HEK293T (cell line): Measurements from ENCODE around the gene IL1R2.

Source experiments
- ARNT ChIP-seq: fragments of 450-650 bp; IDR thresholded peaks from 2 replicates; pipeline ENCODE4 v1.6.1; 2017; ENCODE audit warnings: mild to moderate bottlenecking
- BHLHE40 ChIP-seq: fragments of 450-650 bp; IDR thresholded peaks from 2 replicates; pipeline ENCODE4 v1.6.1; 2016; ENCODE audit warnings: mild to moderate bottlenecking, moderate library complexity, borderline replicate concordance
- CTBP1 ChIP-seq: fragments of 450-650 bp; IDR thresholded peaks from 2 replicates; pipeline ENCODE4 v1.6.1; 2016; ENCODE audit warnings: borderline replicate concordance
- ELF4 ChIP-seq: fragments of 450-650 bp; IDR thresholded peaks from 2 replicates; pipeline ENCODE4 v1.6.1; 2017; ENCODE audit warnings: antibody characterized with exemption
- FOXA1 ChIP-seq: fragments of 450-650 bp; IDR thresholded peaks from 2 replicates; pipeline ENCODE4 v1.6.1; 2016; ENCODE audit warnings: mild to moderate bottlenecking
- FOXK2 ChIP-seq: fragments of 450-650 bp; IDR thresholded peaks from 2 replicates; pipeline ENCODE4 v1.6.1; 2016; ENCODE audit warnings: mild to moderate bottlenecking
- FOXM1 ChIP-seq: fragments of 450-650 bp; IDR thresholded peaks from 2 replicates; pipeline ENCODE4 v1.6.1; 2017; ENCODE audit warnings: mild to moderate bottlenecking, borderline replicate concordance
- HDGF ChIP-seq: fragments of 450-650 bp; IDR thresholded peaks from 2 replicates; pipeline ENCODE4 v1.6.1; 2017; ENCODE audit warnings: antibody characterized with exemption, borderline replicate concordance
- NFRKB ChIP-seq: fragments of 450-650 bp; IDR thresholded peaks from 2 replicates; pipeline ENCODE4 v1.6.1; 2016; ENCODE audit warnings: mild to moderate bottlenecking, moderate library complexity
- SP1 ChIP-seq: fragments of 450-650 bp; IDR thresholded peaks from 2 replicates; pipeline ENCODE4 v1.6.1; 2017
- SUZ12 ChIP-seq: fragments of 450-650 bp; IDR thresholded peaks from 2 replicates; pipeline ENCODE4 v1.6.1; 2016; ENCODE audit warnings: mild to moderate bottlenecking
- TARDBP ChIP-seq: fragments of 450-650 bp; IDR thresholded peaks from 2 replicates; pipeline ENCODE4 v1.6.1; 2016
- ZNF384 ChIP-seq: fragments of 450-650 bp; IDR thresholded peaks from 2 replicates; pipeline ENCODE4 v1.6.1; 2016
- TF ChIP-seq, protein P1 (sequence below): fragments of 450-650 bp; IDR thresholded peaks from 2 replicates; pipeline ENCODE4 v1.6.1; 2016

DNA sequence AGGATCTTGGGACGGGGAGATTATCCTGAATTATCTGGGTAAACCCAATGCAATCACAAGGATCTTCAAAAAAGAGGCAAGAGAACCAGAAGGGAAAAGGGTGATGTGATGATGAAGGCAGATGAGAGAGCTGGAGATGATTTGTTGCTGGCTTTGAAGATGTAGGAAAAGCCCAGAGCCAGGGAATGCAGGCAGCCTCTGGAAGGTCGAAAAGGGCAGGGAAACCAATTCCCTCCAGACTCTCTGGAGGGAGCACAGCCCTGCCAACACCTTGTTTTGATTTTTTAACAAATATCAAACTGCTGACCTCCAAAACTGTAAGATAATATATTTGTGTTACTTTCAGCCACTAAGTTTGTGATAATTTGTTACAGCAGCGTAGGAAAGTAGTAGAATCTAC lies 48.9 kb upstream of the IL1R2 start:
- TF ChIP-seq FOXM1: no peak
- no peak for TF ChIP-seq ZNF384
- no peak for TF ChIP-seq TARDBP
- TF ChIP-seq ARNT: no peak
- no peak for TF ChIP-seq SP1
- no peak for TF ChIP-seq NFRKB
- TF ChIP-seq ELF4: no peak
- TF ChIP-seq, protein P1, sequence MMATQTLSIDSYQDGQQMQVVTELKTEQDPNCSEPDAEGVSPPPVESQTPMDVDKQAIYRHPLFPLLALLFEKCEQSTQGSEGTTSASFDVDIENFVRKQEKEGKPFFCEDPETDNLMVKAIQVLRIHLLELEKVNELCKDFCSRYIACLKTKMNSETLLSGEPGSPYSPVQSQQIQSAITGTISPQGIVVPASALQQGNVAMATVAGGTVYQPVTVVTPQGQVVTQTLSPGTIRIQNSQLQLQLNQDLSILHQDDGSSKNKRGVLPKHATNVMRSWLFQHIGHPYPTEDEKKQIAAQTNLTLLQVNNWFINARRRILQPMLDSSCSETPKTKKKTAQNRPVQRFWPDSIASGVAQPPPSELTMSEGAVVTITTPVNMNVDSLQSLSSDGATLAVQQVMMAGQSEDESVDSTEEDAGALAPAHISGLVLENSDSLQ: no peak
- TF ChIP-seq SUZ12: no peak
- TF ChIP-seq FOXK2: no peak
- TF ChIP-seq HDGF: no peak
- TF ChIP-seq BHLHE40: no peak
- TF ChIP-seq CTBP1: no peak
- TF ChIP-seq FOXA1: no peak
